Right forelimb (tissue), 1 donor: ENCODE data around the gene CSF2RB.

Experiments
- DNase-seq: peaks from one replicate; pipeline ENCODE4 v3.0.0-alpha.2; 2018

The CSF2RB gene

GRCh38 chr22:36922711-36923110 is 9.3 kb downstream of the CSF2RB start:
- DNase-seq: no peak

DNA sequence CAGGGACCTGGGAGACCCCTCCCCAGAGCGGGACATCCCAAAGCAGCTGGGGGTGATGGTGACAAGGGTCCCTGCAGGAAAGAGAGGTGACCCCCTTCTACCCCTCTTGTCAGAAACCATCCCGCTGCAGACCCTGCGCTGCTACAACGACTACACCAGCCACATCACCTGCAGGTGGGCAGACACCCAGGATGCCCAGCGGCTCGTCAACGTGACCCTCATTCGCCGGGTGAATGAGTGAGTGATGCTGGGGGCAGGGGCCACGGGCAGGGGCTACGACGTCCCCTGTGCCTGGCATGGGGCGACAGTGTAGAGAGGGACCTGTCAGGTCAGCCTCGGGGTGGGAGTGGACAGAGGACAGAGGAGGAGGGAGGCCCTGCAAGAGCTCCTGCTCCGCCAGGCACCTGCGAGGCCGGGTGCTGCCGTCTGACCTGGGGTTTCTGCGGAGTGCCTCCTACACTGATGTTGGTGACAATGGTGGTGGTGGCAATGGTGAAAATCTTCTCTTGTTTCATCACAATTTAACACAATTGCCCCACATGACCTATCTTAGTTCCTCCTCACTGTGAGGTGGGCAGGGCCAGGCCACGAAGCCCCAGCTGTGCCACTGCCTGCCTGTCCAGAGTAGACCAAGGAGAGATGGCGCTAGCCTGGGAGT is 9.8 kb downstream of the CSF2RB start:
- DNase-seq: no peak

DNA sequence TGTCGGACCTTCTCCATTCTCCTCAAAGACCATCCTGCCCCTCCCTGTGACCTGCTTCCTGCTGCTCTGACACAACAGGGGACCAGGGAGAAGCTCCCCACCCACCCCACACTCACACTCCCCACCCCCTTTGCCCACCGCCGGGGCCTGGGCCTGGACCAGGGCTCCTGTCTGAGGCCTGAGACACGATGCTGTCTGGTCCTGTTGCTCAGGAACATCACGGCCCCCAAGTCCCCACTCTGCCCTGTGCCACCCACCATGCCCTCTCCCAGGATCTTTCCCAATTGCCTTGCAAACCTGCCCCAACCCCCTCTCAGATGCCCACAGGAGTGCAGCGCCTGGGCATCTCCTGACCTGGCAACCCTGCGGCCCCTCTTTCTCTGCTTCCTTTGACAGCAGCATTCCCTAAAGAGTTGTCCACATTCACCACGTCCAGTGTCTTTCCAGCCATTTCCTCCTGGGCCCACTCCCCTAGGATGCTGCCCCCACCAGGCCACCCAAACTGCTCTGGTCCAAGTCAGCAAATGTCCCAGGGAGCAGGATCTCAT is 10.8 kb downstream of the CSF2RB start:
- no peak for DNase-seq

GRCh38 chr22:36925388-36926290 is 12.2 kb downstream of the CSF2RB start:
- DNase-seq: no peak

- no peak for DNase-seq
Observed at GRCh38 chr22:36926309-36926708, 12.9 kb downstream of the CSF2RB start.

GRCh38 chr22:36926721-36927435 is 13.4 kb downstream of the CSF2RB start:
- DNase-seq: no peak

- DNase-seq: no peak
Observed at GRCh38 chr22:36927671-36928070, 14.2 kb downstream of the CSF2RB start.

- no peak for DNase-seq
Observed at GRCh38 chr22:36928196-36928595, 14.8 kb downstream of the CSF2RB start.

GRCh38 chr22:36928786-36929535 is 15.5 kb downstream of the CSF2RB start:
- no peak for DNase-seq

- DNase-seq: no peak
Observed at GRCh38 chr22:36929621-36930020, 16.2 kb downstream of the CSF2RB start.

DNA sequence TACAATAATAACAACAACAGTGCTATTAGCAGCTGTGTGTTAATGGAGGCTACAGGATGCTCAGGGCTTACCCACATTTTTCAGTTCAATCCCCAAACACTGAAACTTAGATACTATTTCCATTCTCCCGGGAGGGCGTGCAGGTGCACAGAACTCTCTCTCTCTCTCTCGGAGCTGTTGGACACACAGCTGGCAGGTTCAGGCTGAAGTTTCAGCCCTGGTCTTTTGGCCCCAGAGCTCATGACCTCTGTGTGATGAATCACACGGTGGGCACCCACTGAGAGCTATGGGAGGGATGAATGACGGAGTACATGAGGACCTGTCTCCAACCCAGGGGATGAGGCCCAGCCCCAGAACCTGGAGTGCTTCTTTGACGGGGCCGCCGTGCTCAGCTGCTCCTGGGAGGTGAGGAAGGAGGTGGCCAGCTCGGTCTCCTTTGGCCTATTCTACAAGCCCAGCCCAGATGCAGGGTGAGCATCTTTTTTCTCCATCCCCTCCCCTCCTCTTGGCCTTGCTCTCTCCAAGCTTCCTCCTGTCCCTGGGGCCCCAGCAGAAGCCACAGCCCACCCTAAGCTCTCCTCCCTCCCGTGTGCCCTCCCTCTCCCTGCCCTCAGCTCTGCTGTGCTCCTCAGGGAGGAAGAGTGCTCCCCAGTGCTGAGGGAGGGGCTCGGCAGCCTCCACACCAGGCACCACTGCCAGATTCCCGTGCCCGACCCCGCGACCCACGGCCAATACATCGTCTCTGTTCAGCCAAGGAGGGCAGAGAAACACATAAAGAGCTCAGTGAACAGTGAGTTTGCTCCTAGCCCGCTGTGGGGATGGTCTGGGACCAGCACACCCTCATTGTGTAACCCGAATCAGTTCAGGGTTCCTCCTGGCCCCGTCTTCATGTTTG is 16.9 kb downstream of the CSF2RB start:
- no peak for DNase-seq

DNA sequence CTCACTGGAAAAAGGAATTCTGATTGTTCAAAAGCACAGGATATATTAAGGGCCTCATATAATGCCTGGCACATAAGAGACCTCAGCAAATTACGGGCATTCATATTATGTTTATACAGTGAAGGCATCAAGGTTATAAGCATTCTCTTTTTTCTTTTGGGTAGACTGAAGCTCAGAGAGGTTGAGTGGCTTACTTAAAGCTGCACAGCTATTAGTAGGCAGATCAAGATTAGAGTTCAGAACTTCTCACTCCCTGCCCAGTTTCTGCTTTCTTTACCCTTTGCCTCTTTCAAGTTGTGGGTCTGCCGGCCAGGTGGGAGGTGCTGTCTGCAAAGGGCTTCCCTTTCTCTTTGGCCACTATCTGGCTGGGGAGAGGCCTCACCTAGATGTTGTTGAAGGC is 18.0 kb downstream of the CSF2RB start:
- DNase-seq: no peak

- no peak for DNase-seq
Observed at GRCh38 chr22:36933629-36934417, 20.4 kb downstream of the CSF2RB start.

- no peak for DNase-seq
Observed at GRCh38 chr22:36934418-36935312, 21.2 kb downstream of the CSF2RB start.

- no peak for DNase-seq
Observed at GRCh38 chr22:36935313-36935610, 21.8 kb downstream of the CSF2RB start.

GRCh38 chr22:36935694-36936093 is 22.3 kb downstream of the CSF2RB start:
- DNase-seq: no peak

- DNase-seq: no peak
Observed at GRCh38 chr22:36936362-36937116, 23.1 kb downstream of the CSF2RB start.

- no peak for DNase-seq
Observed at GRCh38 chr22:36937319-36938027, 24.0 kb downstream of the CSF2RB start.
